Uterus (tissue), 4 donors: ENCODE results near the gene TMEM178B. TPM values are rescaled to one million over a fixed set of nuclear protein-coding genes. Genes with fewer than 3 reads are reported as not detected.

ENCODE experiments used
- DNase-seq, 2 donors: peaks; one replicate each; pipeline ENCODE4 v3.0.0-alpha.2; 2019 to 2020
- H3K27ac ChIP-seq, 2 donors: fragments of 200-600 bp; sonication (generic); 1 replicate in 1 of 2; 2 replicates in 1 of 2; pipeline ENCODE4 v1.5.1; 2016 to 2018
- H3K27me3 ChIP-seq, 2 donors: fragments of 200-600 bp; sonication (generic); one replicate each; pipeline ENCODE4 v1.5.1; 2018 to 2019; ENCODE audit warnings: control low read depth in 1 of 2
- H3K36me3 ChIP-seq, 2 donors: fragments of 200-600 bp; sonication (generic); one replicate each; pipeline ENCODE4 v1.5.1; 2019; ENCODE audit warnings: control low read depth in 1 of 2
- H3K4me1 ChIP-seq, 2 donors: fragments of 200-600 bp; sonication (generic); one replicate each; pipeline ENCODE4 v1.5.1; 2018 to 2019; ENCODE audit warnings: control low read depth in 1 of 2
- H3K4me3 ChIP-seq, 2 donors: fragments of 200-600 bp; sonication (generic); 1 replicate in 1 of 2; 2 replicates in 1 of 2; pipeline ENCODE4 v1.5.1; 2018 to 2019; ENCODE audit warnings: mild to moderate bottlenecking in 1 of 2
- H3K9me3 ChIP-seq, 2 donors: fragments of 200-600 bp; sonication (generic); one replicate each; pipeline ENCODE4 v1.5.1; 2019; ENCODE audit warnings: control low read depth in 1 of 2
- CTCF ChIP-seq, 4 experiments: fragments of 200-600 bp in 2 of 4; fragments of 450-650 bp in 2 of 4; sonication (generic) in 2 of 4; IDR thresholded peaks; one replicate each; pipeline ENCODE4 v1.5.1; 2016 to 2019; ENCODE audit warnings: antibody characterized with exemption in 4 of 4, mild to moderate bottlenecking in 2 of 4, moderate library complexity in 1 of 4
- POLR2A ChIP-seq, 2 donors: fragments of 450-650 bp; IDR thresholded peaks; one replicate each; pipeline ENCODE4 v1.6.1; 2016; ENCODE audit warnings: antibody characterized with exemption in 2 of 2, mild to moderate bottlenecking in 1 of 2, moderate library complexity in 1 of 2
- intact Hi-C: fragments of 100-400 bp; cut with DNase I; formaldehyde crosslinking; loops from one replicate; pipeline ENCODE4 v1.15.1; 2023; ENCODE audit warnings: low total_unique reads
- total RNA-seq, 4 donors: library from RNA; depleted of rRNA in 3 of 4; stranded (reverse); fragments of >200 nt in 3 of 4; gene quantifications; one replicate each; pipeline versions ENCODE4 v1.1.0 to v1.2.4, GENCODE V29; 2014 to 2023
- donor health status: DM: yes; HTN: yes; CAD: no.

Gene TMEM178B
- total RNA-seq, 4 donors from 2014 or later: 0.76 to 3.0 TPM; not detected in 2

- Histone ChIP-seq H3K9me3 (no peaks in the 10 kb centered on the region), H3K36me3 (no peaks in the 10 kb centered on the region), H3K27ac (no peak overlapping the region), H3K4me3 (no peak overlapping the region), H3K27me3 (no peaks in the 10 kb centered on the region), H3K4me1 (no peaks in the 10 kb centered on the region)
- no peak for TF ChIP-seq POLR2A (IDR thresholded peaks at IDR 0.05)
- DNase-seq: no peak
- intact Hi-C loops: no loop called here
These were observed 189.6 kb downstream of the TMEM178B start for GRCh38 chr7:141263508-141263907.

- no peak for DNase-seq
- Histone ChIP-seq H3K9me3 (no peaks in the 10 kb centered on the region), H3K36me3 (no peaks in the 10 kb centered on the region), H3K27me3 (no peaks in the 10 kb centered on the region), H3K4me1 (no peaks in the 10 kb centered on the region), H3K27ac (no peak overlapping the region), H3K4me3 (no peak overlapping the region)
- intact Hi-C loops: no loop called here
- TF ChIP-seq POLR2A (IDR thresholded peaks at IDR 0.05) (no peak), CTCF (IDR thresholded peaks at IDR 0.05) (no peak)
These were observed 190.1 kb downstream of the TMEM178B start for GRCh38 chr7:141263983-141264382.

- no peaks in the 10 kb centered on the region for H3K9me3 ChIP-seq
- H3K4me1 ChIP-seq: no peaks in the 10 kb centered on the region
- H3K27ac ChIP-seq: no peak overlapping the region
- no peak overlapping the region for H3K4me3 ChIP-seq
- intact Hi-C loops: no loop called here
- no peak for DNase-seq
- H3K27me3 ChIP-seq: no peaks in the 10 kb centered on the region
- H3K36me3 ChIP-seq: no peaks in the 10 kb centered on the region
- TF ChIP-seq POLR2A (IDR thresholded peaks at IDR 0.05): no peak
- no peak for TF ChIP-seq CTCF (IDR thresholded peaks at IDR 0.05)
These were observed 190.6 kb downstream of the TMEM178B start for GRCh38 chr7:141264511-141264910.

DNA sequence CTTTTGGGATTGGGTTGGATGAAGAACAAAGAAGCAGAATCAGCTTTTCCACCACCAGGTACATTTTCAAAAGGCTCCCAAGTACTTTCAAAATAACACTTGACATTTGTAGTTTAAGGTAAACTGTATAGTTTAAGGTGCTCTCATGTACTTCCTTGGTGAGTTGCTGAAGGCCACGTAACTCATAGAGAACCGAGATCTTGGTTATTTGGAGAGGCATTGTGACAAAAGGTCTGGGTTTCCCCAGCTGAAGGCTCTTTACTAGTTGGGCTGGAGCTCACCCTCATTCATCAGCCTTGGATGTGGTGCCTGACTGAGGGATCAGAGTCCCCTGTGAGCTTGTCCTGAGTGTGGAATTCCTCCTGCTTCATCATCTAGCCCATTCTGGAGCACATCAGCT, 191.8 kb downstream of the TMEM178B start:
- DNase-seq: no peak
- Histone ChIP-seq H3K4me1 (no peaks in the 10 kb centered on the region), H3K27ac (no peak overlapping the region), H3K4me3 (no peak overlapping the region), H3K36me3 (no peaks in the 10 kb centered on the region), H3K9me3 (no peaks in the 10 kb centered on the region), H3K27me3 (no peaks in the 10 kb centered on the region)
- TF ChIP-seq CTCF (IDR thresholded peaks at IDR 0.05) (no peak), POLR2A (IDR thresholded peaks at IDR 0.05) (no peak)
- intact Hi-C loops: no loop called here

DNA sequence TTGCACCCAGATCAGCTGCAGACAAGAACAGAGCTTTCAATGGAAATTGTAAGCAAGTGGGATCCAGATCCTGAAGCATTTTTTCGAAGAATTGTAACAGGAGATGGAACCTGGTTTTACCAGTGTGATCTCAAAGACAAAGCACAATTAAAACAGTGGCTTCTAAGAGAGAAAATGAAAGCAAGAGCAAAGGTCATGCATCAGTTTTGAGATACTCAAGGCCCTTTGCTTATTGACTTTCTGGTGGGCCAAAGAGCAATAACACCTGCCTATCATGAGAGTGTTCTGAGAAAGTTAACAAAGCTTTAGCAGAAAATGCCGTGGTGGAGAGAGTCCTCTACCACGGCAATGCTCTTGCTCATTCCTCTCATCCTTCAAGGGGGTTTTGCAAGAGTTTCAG, 194.8 kb downstream of the TMEM178B start:
- no peak overlapping the region for H3K4me3 ChIP-seq
- intact Hi-C loops: no loop called here
- no peak overlapping the region for H3K27ac ChIP-seq
- H3K9me3 ChIP-seq: no peaks in the 10 kb centered on the region
- no peaks in the 10 kb centered on the region for H3K27me3 ChIP-seq
- no peaks in the 10 kb centered on the region for H3K4me1 ChIP-seq
- no peaks in the 10 kb centered on the region for H3K36me3 ChIP-seq
- DNase-seq: no peak
- TF ChIP-seq POLR2A (IDR thresholded peaks at IDR 0.05) (no peak), CTCF (IDR thresholded peaks at IDR 0.05) (no peak)

- H3K9me3 ChIP-seq: no peaks in the 10 kb centered on the region
- intact Hi-C loops: no loop called here
- no peak for DNase-seq
These were observed 197.6 kb downstream of the TMEM178B start for GRCh38 chr7:141271451-141271850.

More at GRCh38 chr7:141271451-141271850, 197.6 kb downstream of the TMEM178B start:
- Histone ChIP-seq H3K27ac (no peak overlapping the region), H3K27me3 (no peaks in the 10 kb centered on the region), H3K36me3 (no peaks in the 10 kb centered on the region), H3K4me3 (no peak overlapping the region), H3K4me1 (no peaks in the 10 kb centered on the region)
- no peak for TF ChIP-seq CTCF (IDR thresholded peaks at IDR 0.05)
- no peak for TF ChIP-seq POLR2A (IDR thresholded peaks at IDR 0.05)
